ENCODE measurements around the gene MDN1. TPM values are rescaled to one million over a fixed set of nuclear protein-coding genes. Genes with fewer than 3 reads are reported as not detected.

MDN1 gene
- total and polyA plus RNA-seq, 2 of the 8 experiments (the other 6 are each of a cell fraction or from before 2014, with no cell fraction given) = 53.5 to 179 TPM

DNA sequence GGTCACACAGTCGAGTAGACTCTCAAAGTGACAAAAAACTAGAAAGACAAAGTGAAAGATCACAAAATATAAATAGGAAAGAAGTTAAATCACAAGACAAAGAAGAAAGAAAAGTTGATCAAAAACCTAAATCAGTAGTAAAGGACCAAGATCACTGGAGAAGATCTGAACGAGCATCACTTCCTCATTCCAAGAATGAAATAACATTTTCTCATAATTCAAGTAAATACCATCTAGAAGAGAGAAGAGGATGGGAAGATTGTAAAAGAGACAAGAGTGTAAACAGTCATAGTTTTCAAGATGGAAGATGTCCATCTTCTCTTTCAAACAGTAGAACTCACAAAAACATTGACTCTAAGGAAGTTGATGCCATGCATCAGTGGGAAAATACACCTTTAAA, 43.1 kb upstream of the MDN1 start:
- H3K27ac ChIP-seq (ENCODE audit: low read depth, low read length) = no peak overlapping the region
- CTCF ChIA-PET (ENCODE audit: partially characterized antibody) = no interaction called here
- POLR2A ChIA-PET (ENCODE audit: partially characterized antibody) = interaction anchor here (1.3 kb wide), 1 partner anchor 10 kb away, joined by 5 read pairs; no protein-coding TSS in a partner anchor
- TF ChIP-seq RAD21 (IDR thresholded peaks at IDR 0.05 in 1 of 2, conservative IDR thresholded peaks at IDR 0.05 in 1 of 2; ENCODE audit: low read depth in 2 of 2, low read length in 2 of 2) (no peak), CHD1 (IDR thresholded peaks at IDR 0.05; ENCODE audit: low read depth, low read length) (no peak), EP300 (IDR thresholded peaks at IDR 0.05; ENCODE audit: borderline replicate concordance in 1 of 2, low read depth in 2 of 2, low read length in 2 of 2) (no peak), POU5F1 (IDR thresholded peaks at IDR 0.05; ENCODE audit: low read depth, low read length) (no peak), HDAC2 (IDR thresholded peaks at IDR 0.05; ENCODE audit: borderline replicate concordance in 1 of 2, low read depth in 2 of 2, low read length in 2 of 2) (no peak), NANOG (IDR thresholded peaks at IDR 0.05; ENCODE audit: insufficient read depth, low read depth, low read length, poor library complexity, severe bottlenecking) (no peak), RXRA (IDR thresholded peaks at IDR 0.05; ENCODE audit: insufficient read depth, low read depth, low read length) (no peak), PHF8 (conservative IDR thresholded peaks at IDR 0.05; ENCODE audit: low read depth, low read length) (no peak), TCF12 (IDR thresholded peaks at IDR 0.05; ENCODE audit: low read depth, low read length) (no peak), EZH2 (IDR thresholded peaks at IDR 0.05; ENCODE audit: low read depth, low read length, severe bottlenecking) (no peak)
- TF ChIP-seq, protein P1, sequence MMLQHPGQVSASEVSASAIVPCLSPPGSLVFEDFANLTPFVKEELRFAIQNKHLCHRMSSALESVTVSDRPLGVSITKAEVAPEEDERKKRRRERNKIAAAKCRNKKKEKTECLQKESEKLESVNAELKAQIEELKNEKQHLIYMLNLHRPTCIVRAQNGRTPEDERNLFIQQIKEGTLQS (IDR thresholded peaks at IDR 0.05; ENCODE audit: insufficient read depth, low read depth, low read length) = no peak
- TF ChIP-seq, protein P2, sequence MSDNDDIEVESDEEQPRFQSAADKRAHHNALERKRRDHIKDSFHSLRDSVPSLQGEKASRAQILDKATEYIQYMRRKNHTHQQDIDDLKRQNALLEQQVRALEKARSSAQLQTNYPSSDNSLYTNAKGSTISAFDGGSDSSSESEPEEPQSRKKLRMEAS (IDR thresholded peaks at IDR 0.05) = no peak

More for the DNA sequence above, 43.1 kb upstream of the MDN1 start:
- H2BK20ac ChIP-seq (ENCODE audit: low read length) = no peak overlapping the region
- FAIRE-seq = no peak
- no peak overlapping the region for H2BK12ac ChIP-seq (ENCODE audit: low read depth, low read length)
- H2BK120ac ChIP-seq (replicated peaks; ENCODE audit: low read depth, low read length) = no peak overlapping the region
- H3K4me3 ChIP-seq (ENCODE audit: extremely low read depth in 1 of 4, insufficient read depth in 2 of 4, low read depth in 3 of 4, low read length in 4 of 4) = no peak overlapping the region
- no peak overlapping the region for H2BK15ac ChIP-seq (ENCODE audit: low read length)
- no peaks in the 10 kb centered on the region for H3K79me1 ChIP-seq (ENCODE audit: low read depth, low read length)
- H3K36me3 ChIP-seq (ENCODE audit: control insufficient read depth in 2 of 4, insufficient read depth in 4 of 4, low read length in 3 of 4) = peaks cover 14 to 87% (median 60%) of the 10 kb centered on the region in 4 experiments; a peak in 7 of 8 replicates
- no peak overlapping the region for H4K91ac ChIP-seq (replicated peaks; ENCODE audit: insufficient read length, low read length)
- no peaks in the 10 kb centered on the region for H3K79me2 ChIP-seq (ENCODE audit: control insufficient read depth in 1 of 2, insufficient read depth in 2 of 2, low read length in 2 of 2)
- H3K56ac ChIP-seq (replicated peaks; ENCODE audit: insufficient read length, low read depth, low read length) = no peak overlapping the region
- no peak overlapping the region for H3K4ac ChIP-seq (replicated peaks; ENCODE audit: insufficient read length, low read depth, low read length)
- H3K14ac ChIP-seq (ENCODE audit: insufficient read length) = no peak overlapping the region
- WGBS, 2 experiments (ENCODE audit: extremely low coverage in 1 of 2, insufficient coverage in 1 of 2, insufficient read length in 1 of 2, insufficient replicate concordance in 2 of 2, low coverage in 1 of 2, low lambda C conversion rate in 2 of 2, missing lambda C conversion rate in 1 of 2) = 81% methylated on average over 2 of the region's 2 CpGs; no CpG with 5 or more reads in 1 of the 2 experiments
- H3K4me1 ChIP-seq (replicated peaks in 1 of 4; ENCODE audit: control insufficient read depth in 3 of 4, insufficient read depth in 4 of 4, low read length in 3 of 4) = no peaks in the 10 kb centered on the region
- H4K8ac ChIP-seq (ENCODE audit: extremely low read depth, insufficient read depth, low read length) = no peak overlapping the region
- no peak overlapping the region for H3K18ac ChIP-seq (ENCODE audit: extremely low read depth, low read length)
- peaks cover 0 to 2% of the 10 kb centered on the region in 2 experiments for H4K20me1 ChIP-seq (replicated peaks in 1 of 2; ENCODE audit: control insufficient read depth in 1 of 2, insufficient read depth in 2 of 2, low read length in 2 of 2)
- H3K23ac ChIP-seq (ENCODE audit: insufficient read length) = no peak overlapping the region
- no peak overlapping the region for H3K4me2 ChIP-seq (ENCODE audit: insufficient read depth in 1 of 2, low read depth in 2 of 2, low read length in 2 of 2)
- H2BK5ac ChIP-seq (ENCODE audit: low read depth, low read length) = no peak overlapping the region
- no peak overlapping the region for H3K9ac ChIP-seq (replicated peaks in 1 of 4; ENCODE audit: extremely low read depth in 1 of 4, low read depth in 3 of 4, low read length in 3 of 4)
- no peak for DNase-seq (ENCODE audit: low read depth in 1 of 2, low spot score in 2 of 2)
- H3K23me2 ChIP-seq (ENCODE audit: low read depth, low read length) = no peaks in the 10 kb centered on the region
- no peak overlapping the region for H2AK5ac ChIP-seq (ENCODE audit: low read depth, low read length)
- H3K9me3 ChIP-seq (ENCODE audit: insufficient read depth in 2 of 2, low read depth in 1 of 2, low read length in 1 of 2) = peaks cover 0 to 2% of the 10 kb centered on the region in 2 experiments; a peak in 1 of 4 replicates
- H3K27me3 ChIP-seq (replicated peaks in 1 of 4; ENCODE audit: control insufficient read depth in 3 of 4, extremely low read depth in 1 of 4, insufficient read depth in 3 of 4, low read length in 3 of 4) = no peaks in the 10 kb centered on the region
- no peak overlapping the region for H2AFZ ChIP-seq (ENCODE audit: low read length)
- no peak overlapping the region for H4K5ac ChIP-seq (ENCODE audit: insufficient read length, low read depth, low read length)
